ENCODE results near the gene HSD17B14. TPM values are rescaled to one million over a fixed set of nuclear protein-coding genes. Genes with fewer than 3 reads are reported as not detected.

HSD17B14 gene
- polyA plus RNA-seq, 2 of the 4 experiments (the other 2 are of a cell fraction) = 11.1 to 20.9 TPM

DNA sequence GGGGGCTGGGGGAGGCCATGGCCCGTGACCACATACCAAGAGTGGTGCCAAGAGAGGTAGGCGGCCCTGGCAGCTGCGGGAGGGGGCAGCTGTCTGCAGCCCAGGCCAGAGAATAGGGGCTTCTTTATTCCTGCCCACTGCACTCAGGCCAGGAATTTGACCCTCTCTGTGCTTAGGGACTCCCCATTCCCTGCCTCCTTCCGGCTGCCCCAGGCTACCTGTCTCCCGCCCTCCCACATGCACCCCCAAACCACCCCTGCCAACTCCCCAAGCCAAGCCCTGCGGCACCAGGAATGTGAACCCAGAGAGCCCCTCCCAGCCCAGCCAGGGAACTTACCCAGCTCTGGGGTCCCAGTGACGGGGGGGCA is 31.4 kb upstream of the HSD17B14 start:
- ChIA-PET CTCF (interaction anchor here (1.0 to 4.9 kb wide), 6 partner anchors 16 to 190 kb away, joined by 3 to 33 read pairs (median 6); partner anchors contain the start of gene HSD17B14), POLR2A (no interaction called here)
- no peak for ATAC-seq
- no peaks in the 10 kb centered on the region for H3K9me3 ChIP-seq
- no peak overlapping the region for H3K4me3 ChIP-seq
- DNase-seq (ENCODE audit: low read depth in 1 of 2, low spot score in 1 of 2) = no peak
- FAIRE-seq = no peak
- TF ChIP-seq SMC3 (IDR thresholded peaks at IDR 0.05) = no peak
- TF ChIP-seq RCOR1 (IDR thresholded peaks at IDR 0.05; ENCODE audit: low read depth, low read length) = no peak
- TF ChIP-seq NFE2L2 (conservative IDR thresholded peaks at IDR 0.05; ENCODE audit: low read length) = no peak
- TF ChIP-seq, protein P1, sequence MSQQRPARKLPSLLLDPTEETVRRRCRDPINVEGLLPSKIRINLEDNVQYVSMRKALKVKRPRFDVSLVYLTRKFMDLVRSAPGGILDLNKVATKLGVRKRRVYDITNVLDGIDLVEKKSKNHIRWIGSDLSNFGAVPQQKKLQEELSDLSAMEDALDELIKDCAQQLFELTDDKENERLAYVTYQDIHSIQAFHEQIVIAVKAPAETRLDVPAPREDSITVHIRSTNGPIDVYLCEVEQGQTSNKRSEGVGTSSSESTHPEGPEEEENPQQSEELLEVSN (IDR thresholded peaks at IDR 0.05; ENCODE audit: borderline replicate concordance, low read depth) = no peak
- TF ChIP-seq CBX2 (IDR thresholded peaks at IDR 0.05; ENCODE audit: borderline replicate concordance, low read depth) = no peak
- TF ChIP-seq CHD4 (IDR thresholded peaks at IDR 0.05; ENCODE audit: borderline replicate concordance) = no peak
- no peak for TF ChIP-seq TP53 (CRISPR knock-in tag; IDR thresholded peaks at IDR 0.05)
- TF ChIP-seq, protein P2, sequence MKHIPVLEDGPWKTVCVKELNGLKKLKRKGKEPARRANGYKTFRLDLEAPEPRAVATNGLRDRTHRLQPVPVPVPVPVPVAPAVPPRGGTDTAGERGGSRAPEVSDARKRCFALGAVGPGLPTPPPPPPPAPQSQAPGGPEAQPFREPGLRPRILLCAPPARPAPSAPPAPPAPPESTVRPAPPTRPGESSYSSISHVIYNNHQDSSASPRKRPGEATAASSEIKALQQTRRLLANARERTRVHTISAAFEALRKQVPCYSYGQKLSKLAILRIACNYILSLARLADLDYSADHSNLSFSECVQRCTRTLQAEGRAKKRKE (CRISPR knock-in tag; IDR thresholded peaks at IDR 0.05; ENCODE audit: low read depth) = no peak
- no peak for TF ChIP-seq KDM1A (IDR thresholded peaks at IDR 0.05; ENCODE audit: low read depth)
- TF ChIP-seq KDM5A (IDR thresholded peaks at IDR 0.05) = no peak
- TF ChIP-seq, protein P3, sequence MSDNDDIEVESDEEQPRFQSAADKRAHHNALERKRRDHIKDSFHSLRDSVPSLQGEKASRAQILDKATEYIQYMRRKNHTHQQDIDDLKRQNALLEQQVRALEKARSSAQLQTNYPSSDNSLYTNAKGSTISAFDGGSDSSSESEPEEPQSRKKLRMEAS (IDR thresholded peaks at IDR 0.05) = no peak
- TF ChIP-seq HOXB5 (CRISPR knock-in tag; IDR thresholded peaks at IDR 0.05) = no peak
- TF ChIP-seq EHMT2 (IDR thresholded peaks at IDR 0.05; ENCODE audit: low read depth) = no peak
- peak overlapping the region; percentile 55 for H3K4me2 ChIP-seq
- H3K27ac ChIP-seq = peak overlapping the region in 1 of 2 experiments; percentile 84; a peak in 3 of 6 replicates
- H3K4me1 ChIP-seq = peaks cover 17% of the 10 kb centered on the region
- 87% methylated on average over 7 of the region's 7 CpGs for WGBS (ENCODE audit: missing lambda C conversion rate)

DNA sequence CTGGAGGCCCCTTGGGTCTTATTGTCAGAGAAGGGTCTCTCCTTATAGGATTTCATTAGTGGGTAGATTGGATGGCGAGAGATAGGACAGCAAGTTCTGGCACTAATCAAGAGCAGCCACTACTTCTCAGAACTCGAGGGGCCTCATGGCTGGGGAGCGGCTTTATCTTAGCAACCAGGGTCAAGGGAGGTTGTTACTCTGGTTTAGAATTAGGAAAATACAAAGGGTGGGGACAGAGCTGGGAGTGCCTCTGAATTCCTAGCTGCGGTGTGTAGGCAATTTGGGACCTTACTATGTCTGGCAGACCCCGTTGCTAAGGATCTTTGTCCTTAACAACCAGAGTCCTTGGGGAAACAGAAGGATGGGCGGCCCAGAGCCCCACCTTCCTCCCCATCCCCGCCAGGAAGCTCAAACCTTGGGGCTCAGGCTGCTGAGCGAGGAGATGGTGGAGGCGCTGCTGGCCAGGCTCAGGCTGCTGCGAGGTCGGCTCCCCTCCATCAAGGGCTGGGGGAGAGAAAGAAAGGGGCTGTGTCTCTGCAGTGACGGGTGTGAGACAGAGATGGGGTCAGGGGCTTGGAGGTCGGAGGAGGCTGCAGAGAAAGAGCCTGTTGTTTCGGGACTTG is 30.9 kb upstream of the HSD17B14 start:
- no peak for DNase-seq (ENCODE audit: low read depth in 1 of 2, low spot score in 1 of 2)
- no peak for ATAC-seq
- Histone ChIP-seq H3K4me1 (peaks cover 17% of the 10 kb centered on the region), H3K4me2 (no peak overlapping the region), H3K27ac (peak overlapping the region in 1 of 2 experiments; percentile 84; a peak in 2 of 6 replicates), H3K9me3 (no peaks in the 10 kb centered on the region), H3K4me3 (no peak overlapping the region)
- TF ChIP-seq KDM1A (IDR thresholded peaks at IDR 0.05; ENCODE audit: low read depth) = no peak
- POLR2A ChIA-PET = no interaction called here
- no peak for FAIRE-seq
- CTCF ChIA-PET = interaction anchor here (0.6 to 4.9 kb wide), 8 partner anchors 16 to 190 kb away, joined by 3 to 33 read pairs (median 3); partner anchors contain the start of gene HSD17B14
- 89% methylated on average over 14 of the region's 14 CpGs for WGBS (ENCODE audit: missing lambda C conversion rate)

DNA sequence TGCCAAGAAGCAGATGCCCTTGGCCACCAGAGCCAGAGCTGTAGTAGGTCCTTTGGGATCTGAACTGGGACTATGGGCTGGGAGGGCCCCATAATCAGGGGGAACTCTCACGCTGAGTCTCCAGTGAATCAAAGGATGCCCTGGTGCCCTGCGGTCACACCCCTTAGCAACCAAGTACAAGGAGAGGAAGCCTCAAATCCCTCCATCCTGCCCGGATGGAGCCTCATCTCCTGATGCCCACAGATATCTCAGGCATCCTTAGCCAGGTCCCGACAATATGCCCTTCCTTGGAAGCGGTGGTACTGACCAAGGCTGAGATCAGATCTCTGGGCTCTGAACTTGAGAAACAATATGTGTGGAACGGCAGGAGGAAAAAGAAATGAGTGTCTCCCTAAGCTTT is 30.4 kb upstream of the HSD17B14 start:
- Histone ChIP-seq H3K27ac (no peak overlapping the region), H3K4me2 (no peak overlapping the region), H3K9me3 (no peaks in the 10 kb centered on the region), H3K4me3 (no peak overlapping the region), H3K4me1 (peaks cover 15% of the 10 kb centered on the region)
- FAIRE-seq (no peak), ATAC-seq (0 out of 6 replicates have a peak, but pooled peaks of 1 of the 2 experiments have one; percentile 17), DNase-seq (ENCODE audit: low read depth in 1 of 2, low spot score in 1 of 2) (no peak)
- POLR2A ChIA-PET = no interaction called here
- CTCF ChIA-PET = interaction anchor here (0.6 to 4.9 kb wide), 7 partner anchors 18 to 136 kb away, joined by 3 to 33 read pairs (median 3); partner anchors contain the start of gene HSD17B14
- 84% methylated on average over 6 of the region's 6 CpGs for WGBS (ENCODE audit: missing lambda C conversion rate)
- TF ChIP-seq, protein P1 (IDR thresholded peaks at IDR 0.05; ENCODE audit: borderline replicate concordance, low read depth) = no peak
- TF ChIP-seq HDAC2 (IDR thresholded peaks at IDR 0.05) = no peak
- no peak for TF ChIP-seq FOSB (CRISPR knock-in tag; IDR thresholded peaks at IDR 0.05)
- no peak for TF ChIP-seq POLR2AphosphoS2 (conservative IDR thresholded peaks at IDR 0.05; ENCODE audit: low read length)
- no peak for TF ChIP-seq TP53 (CRISPR knock-in tag; IDR thresholded peaks at IDR 0.05)
- TF ChIP-seq RAD21 (conservative IDR thresholded peaks at IDR 0.05 in 1 of 2, IDR thresholded peaks at IDR 0.05 in 1 of 2) = no peak
- TF ChIP-seq KDM5A (IDR thresholded peaks at IDR 0.05) = no peak
- no peak for TF ChIP-seq MAZ (IDR thresholded peaks at IDR 0.05; ENCODE audit: borderline replicate concordance, low read depth, low read length)
- TF ChIP-seq, protein P4, sequence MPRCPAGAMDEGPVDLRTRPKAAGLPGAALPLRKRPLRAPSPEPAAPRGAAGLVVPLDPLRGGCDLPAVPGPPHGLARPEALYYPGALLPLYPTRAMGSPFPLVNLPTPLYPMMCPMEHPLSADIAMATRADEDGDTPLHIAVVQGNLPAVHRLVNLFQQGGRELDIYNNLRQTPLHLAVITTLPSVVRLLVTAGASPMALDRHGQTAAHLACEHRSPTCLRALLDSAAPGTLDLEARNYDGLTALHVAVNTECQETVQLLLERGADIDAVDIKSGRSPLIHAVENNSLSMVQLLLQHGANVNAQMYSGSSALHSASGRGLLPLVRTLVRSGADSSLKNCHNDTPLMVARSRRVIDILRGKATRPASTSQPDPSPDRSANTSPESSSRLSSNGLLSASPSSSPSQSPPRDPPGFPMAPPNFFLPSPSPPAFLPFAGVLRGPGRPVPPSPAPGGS (IDR thresholded peaks at IDR 0.05) = no peak
- no peak for TF ChIP-seq CHD4 (IDR thresholded peaks at IDR 0.05; ENCODE audit: borderline replicate concordance)
- no peak for TF ChIP-seq TFCP2L1 (CRISPR knock-in tag; IDR thresholded peaks at IDR 0.05)
- TF ChIP-seq, protein P5, sequence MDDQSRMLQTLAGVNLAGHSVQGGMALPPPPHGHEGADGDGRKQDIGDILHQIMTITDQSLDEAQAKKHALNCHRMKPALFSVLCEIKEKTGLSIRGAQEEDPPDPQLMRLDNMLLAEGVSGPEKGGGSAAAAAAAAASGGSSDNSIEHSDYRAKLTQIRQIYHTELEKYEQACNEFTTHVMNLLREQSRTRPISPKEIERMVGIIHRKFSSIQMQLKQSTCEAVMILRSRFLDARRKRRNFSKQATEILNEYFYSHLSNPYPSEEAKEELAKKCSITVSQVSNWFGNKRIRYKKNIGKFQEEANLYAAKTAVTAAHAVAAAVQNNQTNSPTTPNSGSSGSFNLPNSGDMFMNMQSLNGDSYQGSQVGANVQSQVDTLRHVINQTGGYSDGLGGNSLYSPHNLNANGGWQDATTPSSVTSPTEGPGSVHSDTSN (IDR thresholded peaks at IDR 0.05) = no peak
- TF ChIP-seq, protein P6, sequence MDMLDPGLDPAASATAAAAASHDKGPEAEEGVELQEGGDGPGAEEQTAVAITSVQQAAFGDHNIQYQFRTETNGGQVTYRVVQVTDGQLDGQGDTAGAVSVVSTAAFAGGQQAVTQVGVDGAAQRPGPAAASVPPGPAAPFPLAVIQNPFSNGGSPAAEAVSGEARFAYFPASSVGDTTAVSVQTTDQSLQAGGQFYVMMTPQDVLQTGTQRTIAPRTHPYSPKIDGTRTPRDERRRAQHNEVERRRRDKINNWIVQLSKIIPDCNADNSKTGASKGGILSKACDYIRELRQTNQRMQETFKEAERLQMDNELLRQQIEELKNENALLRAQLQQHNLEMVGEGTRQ (IDR thresholded peaks at IDR 0.05) = no peak
- no peak for TF ChIP-seq RNF2 (IDR thresholded peaks at IDR 0.05; ENCODE audit: borderline replicate concordance, low read depth)
- TF ChIP-seq FOSL2 (IDR thresholded peaks at IDR 0.05) = no peak
- TF ChIP-seq FOSL2 (CRISPR knock-in tag; IDR thresholded peaks at IDR 0.05) = no peak
